OCI-LY7 (cell line): ENCODE results near the gene MAP2K5.

ENCODE experiments used
- CTCF ChIP-seq: fragments of 200-600 bp; sonication (generic); conservative IDR thresholded peaks from 2 replicates; pipeline ENCODE4 v1.5.1; 2014; ENCODE audit warnings: mild to moderate bottlenecking, antibody characterized with exemption, low read length, moderate library complexity, mixed read lengths
- EZH2phosphoT487 ChIP-seq: fragments of 200-600 bp; sonication (generic); IDR thresholded peaks from 2 replicates; pipeline ENCODE4 v1.6.1; 2018; ENCODE audit warnings: low read depth, borderline replicate concordance, mild to moderate bottlenecking, mixed run types, antibody characterized with exemption, low read length, moderate library complexity, mixed read lengths

DNA sequence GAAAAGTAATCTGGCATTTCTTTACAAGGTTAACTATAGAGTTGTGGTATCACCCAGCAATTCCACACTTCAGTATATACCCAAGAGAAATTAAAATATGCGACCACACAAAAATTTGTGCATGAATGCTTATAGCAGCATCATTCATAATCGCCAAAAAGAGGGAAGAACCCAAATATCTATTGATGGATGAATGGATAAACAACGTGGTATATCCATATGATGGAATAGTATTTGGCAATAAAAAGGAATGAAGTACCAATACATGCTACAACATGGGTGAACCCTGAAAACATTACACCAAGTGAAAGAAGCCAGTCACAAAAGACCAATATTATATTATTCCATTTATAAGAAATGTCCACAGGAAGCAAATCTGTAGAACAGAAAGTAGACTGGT, 274.2 kb downstream of the MAP2K5 start:
- no peak for TF ChIP-seq CTCF
- TF ChIP-seq EZH2phosphoT487 = no peak
